ENCODE measurements around the gene GCK. TPM values are rescaled to one million over a fixed set of nuclear protein-coding genes. Genes with fewer than 3 reads are reported as not detected.
"Not testable (repeated sequence)": the region's sequence is repeated elsewhere in the genome, so short reads cannot be mapped to it uniquely, and the experiment has no call there.

GCK gene
- total RNA-seq, 1 experiment from 2014 or later, result not detected

DNA sequence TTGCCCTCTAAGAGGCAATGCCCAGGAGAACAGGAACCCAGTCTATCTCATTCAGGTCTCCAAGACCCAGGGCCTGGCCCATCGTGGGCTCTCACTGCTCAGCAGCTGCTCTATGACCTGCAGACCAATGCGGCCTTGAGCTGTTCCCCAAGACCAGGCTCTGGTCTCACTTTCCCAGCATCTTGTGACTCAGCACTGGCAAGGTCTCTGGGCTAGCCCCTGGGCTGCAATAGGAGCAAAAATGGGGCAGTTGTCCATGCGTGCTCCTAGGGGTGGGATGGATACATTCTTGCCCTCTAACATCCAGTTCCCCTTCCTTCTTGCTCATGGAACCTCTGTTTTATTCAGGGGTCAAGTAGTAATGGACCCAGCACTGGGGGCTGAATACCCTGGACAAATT is 13.5 kb downstream of the GCK start:
- no peaks in the 10 kb centered on the region for H3K9me3 Mint-ChIP-seq (ENCODE audit: unreplicated experiment)
- Histone ChIP-seq H3K36me3 (ENCODE audit: control insufficient read depth, insufficient read depth, low read length) (no peaks in the 10 kb centered on the region), H3K9me3 (no peaks in the 10 kb centered on the region), H3K4me1 (peaks cover 6% of the 10 kb centered on the region; the same call in 1 of the 2 replicates), H3K4me3 (ENCODE audit: low read depth, low read length) (no peak overlapping the region), H3K27me3 (replicated peaks; ENCODE audit: control insufficient read depth, insufficient read depth, low read length) (no peaks in the 10 kb centered on the region)
- no peak overlapping the region for H3K27ac Mint-ChIP-seq (ENCODE audit: unreplicated experiment)
- intact Hi-C loops (cut with micrococcal nuclease; ENCODE audit: unreplicated experiment), result no loop called here
- no peak for DNase-seq
- TF ChIP-seq, protein P1, sequence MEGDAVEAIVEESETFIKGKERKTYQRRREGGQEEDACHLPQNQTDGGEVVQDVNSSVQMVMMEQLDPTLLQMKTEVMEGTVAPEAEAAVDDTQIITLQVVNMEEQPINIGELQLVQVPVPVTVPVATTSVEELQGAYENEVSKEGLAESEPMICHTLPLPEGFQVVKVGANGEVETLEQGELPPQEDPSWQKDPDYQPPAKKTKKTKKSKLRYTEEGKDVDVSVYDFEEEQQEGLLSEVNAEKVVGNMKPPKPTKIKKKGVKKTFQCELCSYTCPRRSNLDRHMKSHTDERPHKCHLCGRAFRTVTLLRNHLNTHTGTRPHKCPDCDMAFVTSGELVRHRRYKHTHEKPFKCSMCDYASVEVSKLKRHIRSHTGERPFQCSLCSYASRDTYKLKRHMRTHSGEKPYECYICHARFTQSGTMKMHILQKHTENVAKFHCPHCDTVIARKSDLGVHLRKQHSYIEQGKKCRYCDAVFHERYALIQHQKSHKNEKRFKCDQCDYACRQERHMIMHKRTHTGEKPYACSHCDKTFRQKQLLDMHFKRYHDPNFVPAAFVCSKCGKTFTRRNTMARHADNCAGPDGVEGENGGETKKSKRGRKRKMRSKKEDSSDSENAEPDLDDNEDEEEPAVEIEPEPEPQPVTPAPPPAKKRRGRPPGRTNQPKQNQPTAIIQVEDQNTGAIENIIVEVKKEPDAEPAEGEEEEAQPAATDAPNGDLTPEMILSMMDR (IDR thresholded peaks at IDR 0.05; ENCODE audit: insufficient read depth in 1 of 2, low read depth in 1 of 2, low read length in 1 of 2, severe bottlenecking in 1 of 2, unreplicated experiment in 1 of 2), result no peak
- no TSS peak for BruUV-seq (replicated peaks)
- ChIA-PET POLR2A (no interaction called here), CTCF (no interaction called here)
- H3K4me3 Mint-ChIP-seq (ENCODE audit: unreplicated experiment), result no peak overlapping the region
- peaks cover 14% of the 10 kb centered on the region for H3K27me3 Mint-ChIP-seq (ENCODE audit: insufficient read depth, unreplicated experiment)
- H3K4me1 Mint-ChIP-seq (ENCODE audit: low read depth, unreplicated experiment), result no peaks in the 10 kb centered on the region
- no peaks in the 10 kb centered on the region for H3K36me3 Mint-ChIP-seq (ENCODE audit: insufficient read depth, unreplicated experiment)

GRCh38 chr7:44174694-44174948 is 14.6 kb downstream of the GCK start:
- H3K4me1 ChIP-seq; H3K36me3 ChIP-seq (ENCODE audit: control insufficient read depth, insufficient read depth, low read length); CTCF ChIA-PET; intact Hi-C loops (cut with micrococcal nuclease; ENCODE audit: unreplicated experiment); H3K36me3 Mint-ChIP-seq (ENCODE audit: insufficient read depth, unreplicated experiment); H3K9me3 Mint-ChIP-seq (ENCODE audit: unreplicated experiment); H3K4me1 Mint-ChIP-seq (ENCODE audit: low read depth, unreplicated experiment); BruUV-seq (replicated peaks); H3K27me3 ChIP-seq (replicated peaks; ENCODE audit: control insufficient read depth, insufficient read depth, low read length); H3K9me3 ChIP-seq; H3K4me3 Mint-ChIP-seq (ENCODE audit: unreplicated experiment); H3K4me3 ChIP-seq (ENCODE audit: low read depth, low read length); POLR2A ChIA-PET; H3K27ac Mint-ChIP-seq (ENCODE audit: unreplicated experiment); DNase-seq: not testable (repeated sequence)
- H3K27me3 Mint-ChIP-seq (ENCODE audit: insufficient read depth, unreplicated experiment), result peaks cover 15% of the 10 kb centered on the region

DNA sequence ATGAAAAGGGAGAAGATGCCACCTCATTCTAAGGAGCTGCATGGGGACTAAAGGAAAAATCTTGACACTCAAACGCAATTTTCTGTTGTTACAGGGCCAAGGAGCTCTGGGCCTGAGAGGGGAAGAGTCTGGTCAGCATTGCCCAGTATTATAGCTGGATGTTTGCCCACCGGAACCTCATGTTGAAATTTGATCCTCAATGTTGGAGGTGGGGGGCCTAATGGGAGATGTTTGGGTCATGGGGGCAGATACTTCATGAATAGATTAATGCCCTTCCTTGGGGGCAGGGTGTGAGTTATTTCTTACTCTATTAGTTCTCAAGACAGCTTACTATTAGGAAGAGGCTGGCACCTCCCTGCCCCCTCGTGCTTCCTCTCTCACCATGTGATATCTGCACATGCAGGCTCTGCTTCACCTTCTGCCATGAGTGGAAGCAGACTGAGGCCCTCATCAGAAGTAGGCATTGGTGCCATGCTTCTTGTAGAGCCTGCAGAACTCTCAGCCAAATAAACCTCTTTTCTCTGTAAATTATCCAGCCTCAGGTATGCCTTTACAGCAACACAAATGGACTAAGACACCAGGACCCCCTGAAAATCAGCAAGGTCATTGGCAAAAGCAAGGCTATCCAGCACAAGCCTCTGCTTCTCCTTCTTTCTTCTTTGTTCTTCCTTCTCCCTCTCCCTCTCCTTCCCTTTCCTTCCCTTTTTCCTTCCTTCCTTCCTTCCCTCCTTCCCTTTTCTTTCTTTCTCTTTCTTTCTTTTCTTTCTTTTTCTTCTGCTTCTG is 15.1 kb downstream of the GCK start:
- CTCF ChIA-PET, result no interaction called here
- H3K9me3 ChIP-seq, result no peaks in the 10 kb centered on the region
- BruUV-seq (replicated peaks), result no TSS peak
- H3K27me3 Mint-ChIP-seq (ENCODE audit: insufficient read depth, unreplicated experiment), result peaks cover 12% of the 10 kb centered on the region
- H3K27me3 ChIP-seq (replicated peaks; ENCODE audit: control insufficient read depth, insufficient read depth, low read length), result no peaks in the 10 kb centered on the region
- intact Hi-C loops (cut with micrococcal nuclease; ENCODE audit: unreplicated experiment), result no loop called here
- no peak overlapping the region for H3K4me3 Mint-ChIP-seq (ENCODE audit: unreplicated experiment)
- no peaks in the 10 kb centered on the region for H3K36me3 Mint-ChIP-seq (ENCODE audit: insufficient read depth, unreplicated experiment)
- POLR2A ChIA-PET, result no interaction called here
- H3K4me3 ChIP-seq (ENCODE audit: low read depth, low read length), result no peak overlapping the region
- no peaks in the 10 kb centered on the region for H3K4me1 Mint-ChIP-seq (ENCODE audit: low read depth, unreplicated experiment)
- H3K36me3 ChIP-seq (ENCODE audit: control insufficient read depth, insufficient read depth, low read length), result no peaks in the 10 kb centered on the region
- no peaks in the 10 kb centered on the region for H3K9me3 Mint-ChIP-seq (ENCODE audit: unreplicated experiment)
- no peak for DNase-seq
- TF ChIP-seq, protein P1 (IDR thresholded peaks at IDR 0.05; ENCODE audit: insufficient read depth in 1 of 2, low read depth in 1 of 2, low read length in 1 of 2, severe bottlenecking in 1 of 2, unreplicated experiment in 1 of 2), result no peak
- H3K27ac Mint-ChIP-seq (ENCODE audit: unreplicated experiment), result no peak overlapping the region
- H3K4me1 ChIP-seq, result no peaks in the 10 kb centered on the region
